NT2/D1 (cell line): ENCODE results near the gene LYPD5.

Experiments
- SUZ12 ChIP-seq: IDR thresholded peaks from 2 replicates; pipeline ENCODE4 v1.6.1; 2011; ENCODE audit not compliant: insufficient read length, insufficient read depth; ENCODE audit errors: extremely low read depth
- ZNF274 ChIP-seq: IDR thresholded peaks from 2 replicates; pipeline ENCODE4 v1.6.1; 2011; ENCODE audit warnings: mild to moderate bottlenecking, low read depth, low read length

- TF ChIP-seq ZNF274 (no peak), SUZ12 (no peak)
Observed at GRCh38 chr19:43782689-43783231, 19.5 kb downstream of the LYPD5 start.
